Vagina (tissue), 2 donors: ENCODE results near the gene ADGRG2. TPM values are rescaled to one million over a fixed set of nuclear protein-coding genes. Genes with fewer than 3 reads are reported as not detected.

ENCODE experiments used
- DNase-seq, 2 donors: peaks; one replicate each; pipeline ENCODE4 v3.0.0-alpha.2; 2017; ENCODE audit errors: extremely low spot score in 2 of 2
- H3K27ac ChIP-seq: fragments of 200-600 bp; sonication (generic); one replicate; pipeline ENCODE4 v1.5.1; 2019
- H3K27me3 ChIP-seq: fragments of 200-600 bp; sonication (generic); one replicate; pipeline ENCODE4 v1.5.1; 2019
- H3K36me3 ChIP-seq, 2 donors: fragments of 200-600 bp; sonication (generic); one replicate each; pipeline ENCODE4 v1.5.1; 2017 to 2019
- H3K4me1 ChIP-seq: fragments of 200-600 bp; sonication (generic); one replicate; pipeline ENCODE4 v1.5.1; 2019
- H3K4me3 ChIP-seq, 2 donors: fragments of 200-600 bp; sonication (generic); 1 replicate in 1 of 2; 2 replicates in 1 of 2; pipeline ENCODE4 v1.5.1; 2016 to 2019
- H3K9me3 ChIP-seq: fragments of 200-600 bp; sonication (generic); one replicate; pipeline ENCODE4 v1.5.1; 2019
- POLR2A ChIP-seq, 2 donors: fragments of 450-650 bp; IDR thresholded peaks; one replicate each; pipeline ENCODE4 v1.6.1; 2017; ENCODE audit warnings: antibody characterized with exemption in 2 of 2, mild to moderate bottlenecking in 2 of 2, moderate library complexity in 2 of 2
- POLR2AphosphoS5 ChIP-seq, 2 donors: sonication (generic); formaldehyde crosslinking; IDR thresholded peaks; one replicate each; pipeline ENCODE4 v1.9.0; 2017; ENCODE audit warnings: antibody characterized with exemption in 2 of 2, mild to moderate bottlenecking in 2 of 2, low read depth in 1 of 2; ENCODE audit not compliant: insufficient read depth in 1 of 2
- intact Hi-C: fragments of 100-400 bp; cut with DNase I; formaldehyde crosslinking; loops from one replicate; pipeline ENCODE4 v1.15.1; 2023
- total RNA-seq: library from RNA; depleted of rRNA; stranded (reverse); fragments of >200 nt; gene quantifications from one replicate; pipeline ENCODE4 v1.2.3, GENCODE V29; 2016
- TF ChIP-seq, protein P1 (sequence below), 3 experiments: fragments of 450-650 bp in 2 of 3; fragments of 200-600 bp in 1 of 3; sonication (generic) in 1 of 3; IDR thresholded peaks; one replicate each; pipeline ENCODE4 v1.5.1; 2017 to 2019; ENCODE audit warnings: antibody characterized with exemption in 3 of 3, mild to moderate bottlenecking in 2 of 3, moderate library complexity in 2 of 3

ADGRG2 gene
- total RNA-seq, 1 donor from 2014 or later, result 2.0 TPM

DNA sequence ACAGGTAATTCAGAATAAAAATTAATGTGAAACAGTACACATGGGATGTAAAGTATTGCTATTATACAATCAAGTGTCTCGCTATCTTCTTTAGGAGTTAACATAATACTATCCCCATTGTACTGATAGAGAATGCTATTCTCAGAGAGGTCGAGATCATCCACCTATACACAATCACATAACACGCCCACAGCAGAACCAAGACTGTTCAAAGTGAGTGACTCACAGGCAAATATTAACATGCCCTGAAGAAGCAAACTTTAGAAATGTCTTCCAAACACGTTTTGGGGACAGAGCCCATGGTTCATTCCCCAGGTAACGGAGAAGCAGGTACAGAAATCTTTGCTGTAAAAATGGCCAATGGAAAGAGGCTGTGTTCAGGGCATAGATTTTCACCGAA is 88.2 kb downstream of the ADGRG2 start:
- DNase-seq, result no peak
- H3K27ac ChIP-seq, result no peak overlapping the region
- no peaks in the 10 kb centered on the region for H3K27me3 ChIP-seq
- H3K4me3 ChIP-seq, result no peak overlapping the region
- H3K4me1 ChIP-seq, result no peaks in the 10 kb centered on the region
- H3K9me3 ChIP-seq, result no peaks in the 10 kb centered on the region
- intact Hi-C loops, result no loop called here
- TF ChIP-seq, protein P1, sequence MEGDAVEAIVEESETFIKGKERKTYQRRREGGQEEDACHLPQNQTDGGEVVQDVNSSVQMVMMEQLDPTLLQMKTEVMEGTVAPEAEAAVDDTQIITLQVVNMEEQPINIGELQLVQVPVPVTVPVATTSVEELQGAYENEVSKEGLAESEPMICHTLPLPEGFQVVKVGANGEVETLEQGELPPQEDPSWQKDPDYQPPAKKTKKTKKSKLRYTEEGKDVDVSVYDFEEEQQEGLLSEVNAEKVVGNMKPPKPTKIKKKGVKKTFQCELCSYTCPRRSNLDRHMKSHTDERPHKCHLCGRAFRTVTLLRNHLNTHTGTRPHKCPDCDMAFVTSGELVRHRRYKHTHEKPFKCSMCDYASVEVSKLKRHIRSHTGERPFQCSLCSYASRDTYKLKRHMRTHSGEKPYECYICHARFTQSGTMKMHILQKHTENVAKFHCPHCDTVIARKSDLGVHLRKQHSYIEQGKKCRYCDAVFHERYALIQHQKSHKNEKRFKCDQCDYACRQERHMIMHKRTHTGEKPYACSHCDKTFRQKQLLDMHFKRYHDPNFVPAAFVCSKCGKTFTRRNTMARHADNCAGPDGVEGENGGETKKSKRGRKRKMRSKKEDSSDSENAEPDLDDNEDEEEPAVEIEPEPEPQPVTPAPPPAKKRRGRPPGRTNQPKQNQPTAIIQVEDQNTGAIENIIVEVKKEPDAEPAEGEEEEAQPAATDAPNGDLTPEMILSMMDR (IDR thresholded peaks at IDR 0.05), result no peak
- no peak for TF ChIP-seq POLR2AphosphoS5 (IDR thresholded peaks at IDR 0.05; ENCODE audit: insufficient read depth in 1 of 2, low read depth in 1 of 2)
- no peaks in the 10 kb centered on the region for H3K36me3 ChIP-seq

DNA sequence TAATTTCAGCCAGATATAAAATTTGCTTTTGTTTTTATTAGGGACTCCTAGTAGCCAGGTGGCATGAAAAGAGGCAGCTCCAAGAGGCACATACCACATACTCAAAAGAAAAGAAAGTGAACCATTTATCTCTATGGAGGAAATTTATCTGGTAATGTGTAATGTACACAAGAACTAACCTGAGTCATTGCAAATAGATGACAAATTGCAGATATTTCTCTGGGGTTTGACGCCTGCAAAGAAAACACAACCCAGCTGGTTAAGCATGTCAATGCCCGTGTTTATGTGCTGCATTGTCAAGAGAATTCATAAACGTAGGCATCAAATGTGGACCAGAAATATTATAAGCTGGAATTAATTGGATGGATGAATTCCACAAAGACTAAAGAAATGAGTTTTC is 91.5 kb downstream of the ADGRG2 start:
- no peak for DNase-seq
- intact Hi-C loops, result no loop called here
- Histone ChIP-seq H3K36me3 (no peaks in the 10 kb centered on the region), H3K27me3 (no peaks in the 10 kb centered on the region), H3K4me1 (no peaks in the 10 kb centered on the region), H3K9me3 (no peaks in the 10 kb centered on the region), H3K4me3 (no peak overlapping the region), H3K27ac (no peak overlapping the region)
- TF ChIP-seq POLR2AphosphoS5 (IDR thresholded peaks at IDR 0.05; ENCODE audit: insufficient read depth in 1 of 2, low read depth in 1 of 2), result no peak
- no peak for TF ChIP-seq POLR2A (IDR thresholded peaks at IDR 0.05)
- TF ChIP-seq, protein P1 (IDR thresholded peaks at IDR 0.05), result no peak

DNA sequence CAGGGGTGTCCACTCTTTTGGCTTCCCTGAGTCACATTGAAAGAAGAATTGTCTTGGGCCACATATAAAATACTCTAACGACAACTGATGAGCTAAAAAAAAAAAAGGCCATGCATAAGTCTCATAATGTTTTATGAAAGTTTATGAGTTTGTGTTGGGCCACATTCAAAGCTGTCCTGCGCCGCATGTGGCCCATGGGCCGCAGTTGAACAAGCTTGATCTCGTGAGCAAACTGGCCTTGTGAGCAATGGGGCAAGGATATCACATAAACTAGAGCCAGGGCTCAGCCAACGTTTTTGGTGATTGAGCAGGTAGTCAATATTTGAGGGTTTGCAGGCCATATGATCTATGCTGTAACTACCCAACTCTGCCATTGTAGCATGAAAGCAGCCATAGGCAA is 93.7 kb downstream of the ADGRG2 start:
- Histone ChIP-seq H3K36me3 (no peaks in the 10 kb centered on the region), H3K27me3 (no peaks in the 10 kb centered on the region), H3K9me3 (no peaks in the 10 kb centered on the region), H3K27ac (no peak overlapping the region), H3K4me3 (no peak overlapping the region), H3K4me1 (no peaks in the 10 kb centered on the region)
- DNase-seq, result no peak
- no peak for TF ChIP-seq POLR2A (IDR thresholded peaks at IDR 0.05)
- TF ChIP-seq POLR2AphosphoS5 (IDR thresholded peaks at IDR 0.05; ENCODE audit: insufficient read depth in 1 of 2, low read depth in 1 of 2), result no peak
- TF ChIP-seq, protein P1 (IDR thresholded peaks at IDR 0.05), result no peak
- intact Hi-C loops, result no loop called here

GRCh38 chrX:19024366-19024765 is 97.9 kb downstream of the ADGRG2 start:
- no peaks in the 10 kb centered on the region for H3K36me3 ChIP-seq

DNA sequence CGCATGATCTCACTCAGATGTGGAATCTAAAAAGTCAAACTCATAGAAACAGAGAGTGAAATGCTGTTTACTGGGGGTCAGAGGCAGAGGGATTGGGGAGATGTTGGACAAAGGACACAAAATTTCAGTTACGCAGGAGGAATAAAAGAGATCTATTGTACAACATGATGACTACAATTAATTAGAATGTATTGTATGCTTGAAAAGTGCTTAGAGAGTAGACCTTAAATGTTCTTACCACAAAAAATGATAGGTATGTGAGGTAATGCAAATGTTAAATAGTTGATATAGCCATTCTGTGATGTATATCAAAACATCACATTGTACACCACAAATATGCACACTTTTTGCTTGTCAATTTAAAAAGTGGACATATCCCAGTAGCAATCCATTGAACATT is 102.3 kb downstream of the ADGRG2 start:
- Histone ChIP-seq H3K36me3 (no peaks in the 10 kb centered on the region), H3K4me3 (no peak overlapping the region), H3K4me1 (no peaks in the 10 kb centered on the region), H3K9me3 (no peaks in the 10 kb centered on the region), H3K27me3 (no peaks in the 10 kb centered on the region), H3K27ac (no peak overlapping the region)
- no peak for DNase-seq
- intact Hi-C loops, result no loop called here
- TF ChIP-seq POLR2A (IDR thresholded peaks at IDR 0.05) (no peak), POLR2AphosphoS5 (IDR thresholded peaks at IDR 0.05; ENCODE audit: insufficient read depth in 1 of 2, low read depth in 1 of 2) (no peak)
- TF ChIP-seq, protein P1 (IDR thresholded peaks at IDR 0.05), result no peak

More at GRCh38 chrX:19024366-19024765, 97.9 kb downstream of the ADGRG2 start:
- DNase-seq, result no peak
- no peak overlapping the region for H3K4me3 ChIP-seq
- TF ChIP-seq POLR2AphosphoS5 (IDR thresholded peaks at IDR 0.05; ENCODE audit: insufficient read depth in 1 of 2, low read depth in 1 of 2), result no peak
- no peak for TF ChIP-seq POLR2A (IDR thresholded peaks at IDR 0.05)
- TF ChIP-seq, protein P1 (IDR thresholded peaks at IDR 0.05), result no peak
- H3K27me3 ChIP-seq, result no peaks in the 10 kb centered on the region
- intact Hi-C loops, result no loop called here
- H3K4me1 ChIP-seq, result no peaks in the 10 kb centered on the region
- no peak overlapping the region for H3K27ac ChIP-seq
- no peaks in the 10 kb centered on the region for H3K9me3 ChIP-seq
